ENCODE measurements around the gene UBE2O.

Gene UBE2O

GRCh38 chr17:76484228-76484725 lies 31.3 kb upstream of the UBE2O start:
- FAIRE-seq, result no peak

- no peak for FAIRE-seq
Measured at GRCh38 chr17:76481071-76481655, 28.2 kb upstream of the UBE2O start.

GRCh38 chr17:76480632-76481031 lies 27.7 kb upstream of the UBE2O start:
- FAIRE-seq, result no peak

GRCh38 chr17:76479515-76480060 lies 26.6 kb upstream of the UBE2O start:
- FAIRE-seq, result no peak

DNA sequence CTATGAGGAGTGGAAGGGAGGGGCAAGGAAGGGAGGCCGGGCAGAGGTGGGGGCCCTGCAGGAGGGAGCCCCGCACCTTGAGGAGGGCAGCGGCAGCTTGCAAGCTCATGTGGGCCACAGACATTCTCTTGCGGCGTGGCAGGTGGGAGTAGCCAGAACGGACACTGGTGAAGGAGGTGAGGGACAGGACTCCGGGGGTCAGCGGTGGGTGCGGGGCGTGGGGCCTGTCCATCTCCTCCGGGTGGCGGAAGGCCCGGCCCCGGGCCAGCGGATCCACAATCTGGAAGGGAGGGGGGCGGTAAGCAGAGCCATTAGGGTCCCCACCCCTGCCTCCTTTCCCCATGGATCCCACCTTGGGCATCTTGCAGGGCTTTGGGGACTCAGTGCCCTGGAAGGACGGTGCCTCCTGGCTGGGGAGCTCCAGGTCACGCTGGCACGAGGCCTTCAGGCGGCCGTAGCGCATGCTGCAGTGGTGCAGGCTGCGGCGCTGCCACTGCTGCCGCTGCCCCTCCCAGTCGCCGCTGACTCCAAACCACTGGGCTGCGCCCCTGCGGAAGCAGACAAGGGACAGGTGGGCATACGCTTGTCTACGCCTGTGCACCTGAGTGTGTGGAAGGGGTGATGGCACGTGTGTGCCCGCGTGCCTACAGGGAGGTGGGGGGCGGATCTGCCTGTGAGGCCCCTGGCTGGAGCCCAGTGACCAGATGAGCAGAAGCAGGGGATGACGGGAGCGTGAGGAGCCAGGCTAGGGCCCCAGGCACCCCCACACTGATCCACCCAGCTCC lies 26.0 kb upstream of the UBE2O start:
- no peak for FAIRE-seq

DNA sequence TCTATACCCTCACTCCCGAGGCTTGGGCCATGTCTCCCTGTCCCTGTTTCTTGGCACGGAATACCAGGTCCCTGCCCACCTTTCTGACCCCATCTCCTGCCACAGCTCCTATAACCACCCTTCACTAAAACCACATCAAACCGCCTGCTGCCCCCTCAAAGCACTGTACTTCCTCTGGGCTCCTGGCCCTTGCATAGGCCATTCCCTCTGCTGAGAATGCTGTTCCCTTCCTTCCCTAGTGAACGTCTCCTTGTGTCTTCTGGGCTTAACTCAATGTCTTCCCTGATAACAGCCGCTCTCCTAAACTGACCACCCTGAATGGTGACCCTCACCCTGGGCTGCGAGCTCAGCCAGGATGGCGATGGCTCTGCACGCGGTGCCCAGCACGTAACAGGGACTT lies 25.1 kb upstream of the UBE2O start:
- FAIRE-seq, result no peak

DNA sequence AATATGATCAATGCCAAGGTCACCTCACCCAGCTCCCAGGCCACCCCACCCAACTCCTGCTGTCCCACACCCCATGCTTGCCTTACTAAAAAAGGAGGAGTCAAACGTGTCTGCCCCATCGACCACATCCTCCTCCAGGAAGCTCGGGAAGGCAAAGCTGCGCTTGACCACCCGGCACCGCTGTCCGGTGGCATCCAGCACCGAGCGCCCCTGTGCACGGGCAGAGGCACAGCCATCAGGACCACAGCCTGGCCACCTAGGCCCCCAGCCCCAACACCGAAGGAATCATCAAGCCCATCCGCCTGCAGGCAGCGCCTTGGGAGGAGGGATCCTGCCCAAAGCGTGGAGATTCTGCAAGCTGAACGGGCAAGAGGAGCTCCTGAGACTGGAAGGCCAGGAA lies 24.6 kb upstream of the UBE2O start:
- FAIRE-seq, result no peak

GRCh38 chr17:76476736-76477135 lies 23.8 kb upstream of the UBE2O start:
- FAIRE-seq, result no peak

GRCh38 chr17:76475302-76475701 lies 22.4 kb upstream of the UBE2O start:
- FAIRE-seq, result no peak

- no peak for FAIRE-seq
Measured at GRCh38 chr17:76474894-76475293, 21.9 kb upstream of the UBE2O start.

DNA sequence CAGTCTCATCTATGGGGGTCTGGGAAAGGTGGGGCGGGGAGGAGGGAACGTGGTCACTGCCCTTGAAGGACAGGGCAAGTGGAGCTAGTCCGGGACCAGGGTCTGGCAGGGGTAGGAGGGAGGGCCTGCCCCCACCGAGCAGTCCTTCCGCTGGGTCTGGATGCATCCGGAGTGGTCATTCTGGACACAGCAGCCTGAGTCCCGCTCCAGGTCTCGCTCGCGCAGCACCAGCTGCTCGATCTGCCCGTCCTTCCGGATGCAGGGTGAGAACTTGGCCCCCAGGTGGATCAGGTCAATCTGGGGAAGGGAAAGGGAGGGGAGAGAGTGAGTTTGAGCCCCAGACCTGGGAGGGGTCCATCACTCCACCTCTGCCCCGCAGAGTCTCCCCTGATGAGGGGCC lies 21.3 kb upstream of the UBE2O start:
- FAIRE-seq, result no peak

DNA sequence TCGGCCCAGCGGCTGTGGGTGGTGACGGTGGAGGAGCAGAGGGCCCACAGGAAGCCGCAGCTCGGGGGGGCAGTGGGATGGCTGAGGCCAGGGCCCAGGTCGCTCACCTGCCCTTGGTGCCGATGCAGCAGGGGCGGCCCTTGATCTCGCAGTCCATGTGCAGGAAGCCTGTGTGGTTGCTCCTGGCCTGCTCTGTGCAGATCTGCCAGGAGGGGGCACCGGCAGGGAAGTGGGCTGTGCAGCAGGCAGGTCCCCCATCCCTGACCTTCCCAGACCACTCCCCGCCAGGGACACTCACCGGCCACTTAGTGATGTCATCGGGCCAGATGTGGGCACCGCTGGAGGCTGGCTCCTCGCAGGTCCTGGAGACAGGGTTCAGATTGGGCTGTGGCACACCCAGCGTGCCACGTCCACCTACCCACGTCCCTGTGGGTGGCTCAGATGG lies 20.6 kb upstream of the UBE2O start:
- no peak for FAIRE-seq

- no peak for FAIRE-seq
Measured at GRCh38 chr17:76472726-76473125, 19.8 kb upstream of the UBE2O start.

- FAIRE-seq, result no peak
Measured at GRCh38 chr17:76472258-76472645, 19.3 kb upstream of the UBE2O start.

- no peak for FAIRE-seq
Measured at GRCh38 chr17:76471498-76472257, 18.7 kb upstream of the UBE2O start.

DNA sequence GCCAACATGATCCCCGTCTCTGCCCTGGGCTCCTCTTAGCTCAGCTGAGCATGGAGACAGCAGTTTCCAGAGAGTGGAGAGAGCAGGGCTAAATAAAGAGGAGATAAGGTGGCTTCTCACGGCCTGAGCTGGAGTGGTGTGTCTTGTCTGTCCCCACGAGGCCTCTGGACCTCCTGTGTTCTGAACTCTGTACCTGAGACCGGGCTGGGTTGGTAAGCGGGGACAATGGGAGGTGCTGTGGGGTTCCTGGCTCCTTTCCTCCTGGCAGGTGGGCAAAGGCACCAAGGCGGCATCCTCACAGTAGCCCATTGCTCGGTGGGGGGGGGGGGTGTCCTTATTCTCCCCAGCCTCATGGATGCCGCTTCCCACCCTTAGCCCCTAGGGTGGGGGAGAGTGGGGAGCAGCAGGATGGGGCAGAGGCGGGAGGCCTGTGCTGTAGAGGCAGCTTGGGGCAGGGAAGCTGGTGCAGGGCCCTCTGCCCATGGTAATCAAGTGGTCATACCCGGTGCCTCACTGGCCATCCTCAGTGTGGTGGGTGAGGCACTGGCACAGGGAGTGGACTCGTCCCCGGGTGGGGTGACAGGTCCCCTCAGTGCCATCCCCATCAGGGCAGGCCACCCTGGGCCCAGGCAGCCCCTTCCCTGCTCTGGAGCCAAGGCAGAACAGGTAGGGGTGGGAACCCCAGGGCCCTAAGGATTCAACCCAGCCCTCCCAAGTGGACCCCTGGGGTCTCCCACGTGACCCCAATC lies 17.2 kb upstream of the UBE2O start:
- FAIRE-seq, result no peak

DNA sequence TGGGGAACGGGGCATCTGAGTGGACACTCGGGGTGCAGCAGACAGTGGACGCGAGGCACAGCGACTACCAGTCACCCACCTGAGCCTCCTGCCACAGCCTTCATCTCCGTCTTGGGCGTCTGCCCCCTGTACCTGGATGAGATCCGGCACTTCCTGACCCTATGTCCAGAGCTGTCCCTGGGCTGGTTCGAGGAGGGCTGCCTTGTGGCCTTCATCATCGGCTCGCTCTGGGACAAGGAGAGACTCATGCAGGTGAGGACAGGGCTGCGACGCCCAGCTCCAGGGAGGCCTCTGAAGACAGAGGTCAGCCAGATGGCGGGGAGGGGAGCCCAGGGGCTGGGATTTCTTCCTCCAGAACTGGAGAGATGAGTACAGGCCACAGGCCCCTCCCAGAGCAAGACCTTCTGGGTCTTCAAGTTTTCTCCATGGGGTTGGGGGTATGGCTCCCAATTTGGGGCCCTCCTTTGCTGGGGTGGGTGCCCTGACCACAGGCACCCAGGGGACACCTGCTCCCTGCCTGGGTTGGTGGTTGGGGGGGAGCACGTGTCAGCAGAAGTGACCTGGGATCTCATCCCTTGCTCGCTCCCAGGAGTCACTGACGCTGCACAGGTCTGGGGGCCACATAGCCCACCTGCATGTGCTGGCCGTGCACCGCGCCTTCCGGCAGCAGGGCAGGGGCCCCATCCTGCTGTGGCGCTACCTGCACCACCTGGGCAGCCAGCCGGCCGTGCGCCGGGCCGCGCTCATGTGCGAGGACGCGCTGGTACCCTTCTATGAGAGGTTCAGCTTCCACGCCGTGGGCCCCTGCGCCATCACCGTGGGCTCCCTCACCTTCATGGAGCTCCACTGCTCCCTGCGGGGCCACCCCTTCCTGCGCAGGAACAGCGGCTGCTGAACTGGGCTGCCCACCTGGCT lies 16.4 kb upstream of the UBE2O start:
- no peak for FAIRE-seq

DNA sequence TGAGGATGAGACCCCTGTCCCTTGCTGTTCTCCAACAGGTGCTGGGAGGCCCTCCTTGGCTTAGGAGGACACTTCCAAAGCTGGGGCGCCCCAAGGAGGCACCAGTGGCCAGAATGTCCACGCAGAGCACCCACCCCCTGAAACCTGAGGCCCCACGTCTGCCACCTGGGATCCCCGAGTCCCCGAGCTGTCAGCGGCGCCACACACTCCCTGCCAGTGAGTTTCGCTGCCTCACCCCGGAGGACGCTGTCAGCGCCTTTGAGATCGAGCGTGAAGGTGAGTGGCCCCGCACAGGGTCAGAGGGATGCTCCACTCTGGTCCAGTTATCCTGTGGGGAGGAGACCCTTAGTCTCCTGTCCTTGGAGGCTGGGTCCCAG lies 15.7 kb upstream of the UBE2O start:
- no peak for FAIRE-seq

DNA sequence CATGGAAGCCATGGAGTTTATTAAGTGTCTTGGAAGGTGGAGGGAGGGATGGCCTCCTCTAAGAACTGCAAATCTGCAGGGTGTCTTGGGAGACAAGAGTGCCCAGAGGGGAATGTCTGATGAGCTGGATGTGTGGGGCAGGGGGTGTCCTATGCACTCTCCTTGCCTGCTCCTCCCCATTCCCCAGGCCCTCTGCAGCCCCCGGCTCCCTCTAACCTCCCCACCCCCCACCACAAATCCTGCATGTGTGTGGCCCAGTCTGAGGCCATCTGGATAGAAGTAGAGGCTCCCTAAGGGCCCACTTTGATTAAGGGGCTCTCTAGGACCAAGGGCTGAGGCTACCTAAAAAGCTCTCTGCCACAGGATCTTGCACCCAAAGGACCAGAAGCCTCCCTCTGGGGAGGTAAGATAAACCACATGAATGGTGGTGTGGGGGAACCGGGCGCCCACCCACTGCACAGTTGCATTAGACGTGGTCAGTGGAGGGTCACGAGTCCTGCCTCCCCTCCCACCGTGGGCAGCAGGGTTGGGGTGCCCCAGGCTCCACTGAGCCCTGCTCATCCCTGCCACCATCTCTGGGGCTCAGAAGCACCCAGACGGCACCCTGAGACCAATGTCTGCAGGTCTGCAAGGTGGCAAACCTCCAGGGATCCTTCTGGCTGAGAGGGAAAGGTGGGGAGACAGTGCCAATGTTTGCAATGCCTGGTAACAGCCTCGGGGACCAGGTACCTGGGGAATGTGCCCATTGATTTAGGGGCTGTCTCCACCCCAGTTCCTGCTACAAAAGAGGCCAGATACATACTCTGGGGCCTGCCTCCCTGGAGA lies 15.1 kb upstream of the UBE2O start:
- FAIRE-seq, result no peak

- no peak for FAIRE-seq
Measured at GRCh38 chr17:76467366-76467765, 14.4 kb upstream of the UBE2O start, which contains the start of gene AANAT. TSS of gene AANAT (plus strand) at chr17:76467603. CDS start at chr17:76468747, 1,144 bp downstream.

DNA sequence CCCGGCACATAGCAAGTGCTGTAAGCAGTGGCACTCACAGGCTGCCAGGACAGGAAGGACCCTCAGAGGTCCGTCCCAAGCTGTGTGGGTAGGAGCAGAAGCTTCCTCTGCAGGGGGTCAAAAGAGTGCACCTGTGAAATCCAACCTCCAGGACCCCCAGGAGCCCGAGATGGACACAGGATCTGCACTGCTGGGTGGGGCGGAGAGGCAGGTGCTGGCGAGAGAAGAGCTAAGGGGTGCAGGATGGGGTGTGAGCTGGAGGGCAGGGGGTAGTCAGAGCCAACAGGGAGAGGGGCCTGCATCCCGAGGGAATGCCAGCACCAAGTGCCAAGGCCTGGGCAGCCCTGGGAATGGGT lies 13.8 kb upstream of the UBE2O start:
- no peak for FAIRE-seq

Data from endometrium (tissue), 2 donors.